ENCODE measurements around the gene MPC1. TPM values are rescaled to one million over a fixed set of nuclear protein-coding genes. Genes with fewer than 3 reads are reported as not detected.

MPC1 gene
- total and polyA plus RNA-seq, 2 donors (not counting 3 experiments of a cell fraction or from before 2014, with no cell fraction given) = 15.5 to 17.5 TPM

DNA sequence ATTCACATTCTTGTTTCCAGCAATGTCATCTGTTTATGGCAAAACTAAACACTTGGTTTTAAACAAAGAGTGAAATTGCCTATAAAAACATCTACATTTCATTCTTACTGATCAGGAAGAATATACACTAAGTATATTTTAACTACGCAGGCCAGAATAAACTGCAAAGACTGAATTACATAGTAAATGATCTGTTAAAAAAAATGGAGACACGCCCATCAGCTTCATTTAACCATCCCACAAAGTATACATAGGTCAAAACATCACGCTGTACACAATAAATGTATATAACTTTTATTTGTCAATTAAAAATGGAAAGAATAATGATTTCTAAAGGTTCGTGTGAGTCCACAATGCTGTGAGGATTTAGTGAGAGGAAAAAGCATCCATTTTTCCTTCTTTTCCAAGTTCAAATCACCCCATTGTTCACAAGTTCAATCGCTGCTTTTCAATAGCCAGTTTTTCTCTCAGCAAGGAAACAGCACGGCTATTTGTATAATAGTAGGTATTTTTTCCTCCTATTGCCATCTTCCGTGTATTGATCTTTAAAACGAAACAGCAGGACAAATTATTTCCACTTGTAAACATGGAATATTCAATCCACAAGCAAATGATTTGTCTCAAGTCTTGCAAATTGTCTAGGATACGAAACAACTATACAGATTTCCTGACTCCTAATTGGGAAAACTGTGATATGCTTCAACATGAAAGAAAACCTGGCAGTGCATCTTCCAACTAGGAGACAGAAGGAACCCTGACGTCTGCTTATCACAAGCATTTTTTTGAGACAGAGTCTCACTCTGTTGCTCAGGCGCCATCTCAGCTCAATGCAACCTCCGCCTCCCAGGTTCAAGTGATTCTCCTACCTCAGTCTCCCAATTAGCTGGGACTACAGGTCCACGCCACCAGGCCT, 51.0 kb downstream of the MPC1 start:
- H3K4me1 ChIP-seq (ENCODE audit: control insufficient read depth, extremely low read depth, insufficient read depth, low read length) = no peaks in the 10 kb centered on the region
- ChIA-PET CTCF (interaction anchor here (1.3 kb wide), 1 partner anchor 18 kb away, joined by 3 read pairs; no protein-coding TSS in a partner anchor), POLR2A (no interaction called here)
- H3K9ac ChIP-seq (replicated peaks; ENCODE audit: extremely low read depth, insufficient read depth, low read length) = no peak overlapping the region
- no peak for DNase-seq (ENCODE audit: low read depth, low spot score)
- no peak for FAIRE-seq
- intact Hi-C loops (cut with micrococcal nuclease) = no loop called here
- H4K20me1 ChIP-seq (replicated peaks; ENCODE audit: control insufficient read depth, extremely low read depth, insufficient read depth, low read length) = no peaks in the 10 kb centered on the region
- no TSS peak for BruUV-seq (replicated peaks)
- TF ChIP-seq POLR2A (IDR thresholded peaks at IDR 0.05; ENCODE audit: low read depth, low read length) = no peak
- no peak for TF ChIP-seq POLR2AphosphoS5 (IDR thresholded peaks at IDR 0.05; ENCODE audit: insufficient read depth, low read depth, low read length)
- TF ChIP-seq, protein P1, sequence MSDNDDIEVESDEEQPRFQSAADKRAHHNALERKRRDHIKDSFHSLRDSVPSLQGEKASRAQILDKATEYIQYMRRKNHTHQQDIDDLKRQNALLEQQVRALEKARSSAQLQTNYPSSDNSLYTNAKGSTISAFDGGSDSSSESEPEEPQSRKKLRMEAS (IDR thresholded peaks at IDR 0.05; ENCODE audit: insufficient read depth, insufficient read length) = no peak
- no peak for TF ChIP-seq EZH2 (IDR thresholded peaks at IDR 0.05; ENCODE audit: borderline replicate concordance, low read depth, low read length, severe bottlenecking)
- TF ChIP-seq, protein P2, sequence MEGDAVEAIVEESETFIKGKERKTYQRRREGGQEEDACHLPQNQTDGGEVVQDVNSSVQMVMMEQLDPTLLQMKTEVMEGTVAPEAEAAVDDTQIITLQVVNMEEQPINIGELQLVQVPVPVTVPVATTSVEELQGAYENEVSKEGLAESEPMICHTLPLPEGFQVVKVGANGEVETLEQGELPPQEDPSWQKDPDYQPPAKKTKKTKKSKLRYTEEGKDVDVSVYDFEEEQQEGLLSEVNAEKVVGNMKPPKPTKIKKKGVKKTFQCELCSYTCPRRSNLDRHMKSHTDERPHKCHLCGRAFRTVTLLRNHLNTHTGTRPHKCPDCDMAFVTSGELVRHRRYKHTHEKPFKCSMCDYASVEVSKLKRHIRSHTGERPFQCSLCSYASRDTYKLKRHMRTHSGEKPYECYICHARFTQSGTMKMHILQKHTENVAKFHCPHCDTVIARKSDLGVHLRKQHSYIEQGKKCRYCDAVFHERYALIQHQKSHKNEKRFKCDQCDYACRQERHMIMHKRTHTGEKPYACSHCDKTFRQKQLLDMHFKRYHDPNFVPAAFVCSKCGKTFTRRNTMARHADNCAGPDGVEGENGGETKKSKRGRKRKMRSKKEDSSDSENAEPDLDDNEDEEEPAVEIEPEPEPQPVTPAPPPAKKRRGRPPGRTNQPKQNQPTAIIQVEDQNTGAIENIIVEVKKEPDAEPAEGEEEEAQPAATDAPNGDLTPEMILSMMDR (IDR thresholded peaks at IDR 0.05; ENCODE audit: extremely low read depth in 1 of 2, insufficient read depth in 1 of 2, low read depth in 1 of 2, low read length in 2 of 2) = no peak
- dilution Hi-C loops (cut with MboI; ENCODE audit: extremely low pct_ligation_motif_present, low sequenced_read_pairs) = no loop called here
- H3K27ac ChIP-seq (ENCODE audit: insufficient read depth, low read depth, low read length) = no peak overlapping the region
- H3K4me2 ChIP-seq (ENCODE audit: insufficient read depth, low read length) = no peak overlapping the region
- H3K9me1 ChIP-seq (replicated peaks; ENCODE audit: control insufficient read depth, extremely low read depth, insufficient read depth, low read length) = no peaks in the 10 kb centered on the region
- H3K4me3 ChIP-seq (replicated peaks in 1 of 3; ENCODE audit: insufficient read depth in 1 of 3, low read depth in 1 of 3, low read length in 3 of 3) = no peak overlapping the region
- peaks cover 8% of the 10 kb centered on the region for H3K79me2 ChIP-seq (ENCODE audit: control insufficient read depth, insufficient read depth, low read length)
- H3K36me3 ChIP-seq (ENCODE audit: control insufficient read depth in 2 of 2, extremely low read depth in 1 of 2, insufficient read depth in 2 of 2, low read length in 2 of 2) = peaks cover 0 to 2% of the 10 kb centered on the region in 2 experiments
- H3K27me3 ChIP-seq (ENCODE audit: control insufficient read depth in 2 of 2, insufficient read depth in 2 of 2, low read length in 2 of 2) = no peaks in the 10 kb centered on the region
- no peaks in the 10 kb centered on the region for H3K9me3 ChIP-seq (replicated peaks; ENCODE audit: control insufficient read depth, insufficient read depth, low read length)
- no peak overlapping the region for H2AFZ ChIP-seq (ENCODE audit: low read depth, low read length)
